ENCODE results near the gene LMNTD2. TPM values are rescaled to one million over a fixed set of nuclear protein-coding genes. Genes with fewer than 3 reads are reported as not detected.

The LMNTD2 gene
- total and polyA plus RNA-seq, 2 of the 13 experiments (the other 11 are each of a cell fraction or from before 2014, with no cell fraction given) = 1.1 to 3.1 TPM

DNA sequence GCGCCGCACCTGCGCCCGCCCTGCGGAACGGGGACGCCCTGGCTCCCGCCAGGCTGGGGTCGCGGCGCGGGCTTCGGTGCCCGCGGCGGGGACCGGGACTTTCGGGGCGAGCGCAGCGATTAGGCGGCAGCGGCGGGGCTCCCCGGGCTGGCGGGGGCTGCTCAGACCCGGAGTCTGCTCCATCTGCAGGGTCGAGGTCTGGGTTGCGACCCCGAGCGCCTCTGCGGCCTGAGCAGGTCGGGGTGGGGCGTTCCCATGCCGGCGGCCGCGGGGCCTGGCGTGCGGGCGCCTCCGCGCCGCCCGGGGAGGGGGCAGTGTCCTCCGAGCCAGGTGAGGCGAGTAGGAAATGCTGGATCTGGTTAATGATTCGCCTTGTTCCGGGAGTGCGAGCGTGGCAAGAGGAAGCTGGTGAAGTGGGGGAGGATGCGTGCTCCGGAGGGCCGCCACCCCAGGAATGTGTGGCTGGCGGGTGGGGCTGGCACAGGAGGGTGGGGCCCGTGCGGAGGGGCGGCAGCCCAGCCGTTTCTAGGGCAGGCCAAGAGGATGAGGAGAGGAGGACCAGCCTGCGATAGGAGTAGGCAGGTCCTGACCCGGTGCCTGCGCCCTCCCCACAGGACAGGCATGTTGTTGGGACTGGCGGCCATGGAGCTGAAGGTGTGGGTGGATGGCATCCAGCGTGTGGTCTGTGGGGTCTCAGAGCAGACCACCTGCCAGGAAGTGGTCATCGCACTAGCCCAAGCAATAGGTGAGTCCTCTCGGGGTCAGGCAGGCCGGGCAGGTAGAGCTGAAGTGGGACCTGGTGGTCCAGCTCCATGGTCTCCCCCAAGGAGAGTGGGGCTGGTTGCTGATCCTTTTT lies 838 bp upstream of the LMNTD2 start:
- in situ Hi-C loops (cut with HindIII; ENCODE audit: extremely low pct_ligation_motif_present, low pct_unique_long_range_greater_than_20kb) = no loop called here
- Histone ChIP-seq H3K4me1 (ENCODE audit: insufficient read depth, low read length) (peaks cover 80% of the 10 kb centered on the region), H2AFZ (ENCODE audit: low read length) (no peak overlapping the region), H3K79me2 (ENCODE audit: insufficient read depth, low read length) (peaks cover 11% of the 10 kb centered on the region), H4K20me1 (ENCODE audit: insufficient read depth, low read length) (peaks cover 12% of the 10 kb centered on the region; the same call in 1 of the 2 replicates), H3K27me3 (ENCODE audit: control insufficient read depth in 1 of 2, insufficient read depth in 2 of 2, low read length in 2 of 2) (no peaks in the 10 kb centered on the region), H3K4me3 (replicated peaks in 1 of 3; ENCODE audit: insufficient read depth in 1 of 3, low read depth in 2 of 3, low read length in 3 of 3) (peak overlapping the region; percentile 80 to 95 (median 92)), H3K36me3 (replicated peaks in 1 of 2; ENCODE audit: control insufficient read depth in 1 of 2, insufficient read depth in 2 of 2, low read length in 2 of 2) (peaks cover 0 to 2% of the 10 kb centered on the region in 2 experiments; a peak in 3 of 5 replicates), H3K9ac (ENCODE audit: insufficient read depth, low read depth, low read length) (peak overlapping the region; percentile 83), H3K9me3 (ENCODE audit: low read length) (no peaks in the 10 kb centered on the region), H3K27ac (ENCODE audit: extremely low read length, insufficient read depth, low read length) (peak overlapping the region; percentile 87), H3K4me2 (ENCODE audit: low read depth, low read length) (peak overlapping the region; percentile 90)
- ATAC-seq = peak; percentile 38
- peak; percentile 87 for DNase-seq (ENCODE audit: low spot score)
- ChIA-PET POLR2A (interaction anchor here (0.6 to 1.5 kb wide), 10 partner anchors 8 to 167 kb away, joined by 3 to 32 read pairs (median 4); partner anchors contain the start of genes HRAS and PHRF1), CTCF (ENCODE audit: low intra/inter-chr PET ratio, low total read pairs) (no interaction called here)
- intact Hi-C loops (cut with micrococcal nuclease; ENCODE audit: unreplicated experiment) = loop anchor here (1.0 kb wide), 1 partner anchor 27 kb away; no protein-coding TSS in a partner anchor
- no TSS peak for BruUV-seq (replicated peaks)
- peak; percentile 50 for FAIRE-seq
- WGBS (ENCODE audit: low lambda C conversion rate) = 0% methylated on average over 5 of the region's 67 CpGs
- TF ChIP-seq KLF6 (CRISPR knock-in tag; IDR thresholded peaks at IDR 0.05) = peak; percentile 61; the same call in 1 of the 2 replicates
- TF ChIP-seq FOXA3 (CRISPR knock-in tag; IDR thresholded peaks at IDR 0.05) = 0 out of 2 replicates have a peak, but pooled peaks have one; percentile 53
- no peak for TF ChIP-seq SIX1 (CRISPR knock-in tag; IDR thresholded peaks at IDR 0.05; ENCODE audit: borderline replicate concordance)
- no peak for TF ChIP-seq MTF2 (CRISPR knock-in tag; IDR thresholded peaks at IDR 0.05; ENCODE audit: borderline replicate concordance)
- TF ChIP-seq, protein P1, sequence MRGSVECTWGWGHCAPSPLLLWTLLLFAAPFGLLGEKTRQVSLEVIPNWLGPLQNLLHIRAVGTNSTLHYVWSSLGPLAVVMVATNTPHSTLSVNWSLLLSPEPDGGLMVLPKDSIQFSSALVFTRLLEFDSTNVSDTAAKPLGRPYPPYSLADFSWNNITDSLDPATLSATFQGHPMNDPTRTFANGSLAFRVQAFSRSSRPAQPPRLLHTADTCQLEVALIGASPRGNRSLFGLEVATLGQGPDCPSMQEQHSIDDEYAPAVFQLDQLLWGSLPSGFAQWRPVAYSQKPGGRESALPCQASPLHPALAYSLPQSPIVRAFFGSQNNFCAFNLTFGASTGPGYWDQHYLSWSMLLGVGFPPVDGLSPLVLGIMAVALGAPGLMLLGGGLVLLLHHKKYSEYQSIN (CRISPR knock-in tag; IDR thresholded peaks at IDR 0.05; ENCODE audit: borderline replicate concordance) = no peak
- TF ChIP-seq SALL1 (CRISPR knock-in tag; IDR thresholded peaks at IDR 0.05) = peak; percentile 30; the same call in 1 of the 2 replicates
- TF ChIP-seq CREM (IDR thresholded peaks at IDR 0.05) = no peak
- no peak for TF ChIP-seq CREM (CRISPR knock-in tag; IDR thresholded peaks at IDR 0.05)
- TF ChIP-seq, protein P2, sequence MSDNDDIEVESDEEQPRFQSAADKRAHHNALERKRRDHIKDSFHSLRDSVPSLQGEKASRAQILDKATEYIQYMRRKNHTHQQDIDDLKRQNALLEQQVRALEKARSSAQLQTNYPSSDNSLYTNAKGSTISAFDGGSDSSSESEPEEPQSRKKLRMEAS (IDR thresholded peaks at IDR 0.05) = peak; percentile 71; the same call in 1 of the 2 replicates
- no peak for TF ChIP-seq ZFP62 (CRISPR knock-in tag; IDR thresholded peaks at IDR 0.05)
- TF ChIP-seq, protein P3, sequence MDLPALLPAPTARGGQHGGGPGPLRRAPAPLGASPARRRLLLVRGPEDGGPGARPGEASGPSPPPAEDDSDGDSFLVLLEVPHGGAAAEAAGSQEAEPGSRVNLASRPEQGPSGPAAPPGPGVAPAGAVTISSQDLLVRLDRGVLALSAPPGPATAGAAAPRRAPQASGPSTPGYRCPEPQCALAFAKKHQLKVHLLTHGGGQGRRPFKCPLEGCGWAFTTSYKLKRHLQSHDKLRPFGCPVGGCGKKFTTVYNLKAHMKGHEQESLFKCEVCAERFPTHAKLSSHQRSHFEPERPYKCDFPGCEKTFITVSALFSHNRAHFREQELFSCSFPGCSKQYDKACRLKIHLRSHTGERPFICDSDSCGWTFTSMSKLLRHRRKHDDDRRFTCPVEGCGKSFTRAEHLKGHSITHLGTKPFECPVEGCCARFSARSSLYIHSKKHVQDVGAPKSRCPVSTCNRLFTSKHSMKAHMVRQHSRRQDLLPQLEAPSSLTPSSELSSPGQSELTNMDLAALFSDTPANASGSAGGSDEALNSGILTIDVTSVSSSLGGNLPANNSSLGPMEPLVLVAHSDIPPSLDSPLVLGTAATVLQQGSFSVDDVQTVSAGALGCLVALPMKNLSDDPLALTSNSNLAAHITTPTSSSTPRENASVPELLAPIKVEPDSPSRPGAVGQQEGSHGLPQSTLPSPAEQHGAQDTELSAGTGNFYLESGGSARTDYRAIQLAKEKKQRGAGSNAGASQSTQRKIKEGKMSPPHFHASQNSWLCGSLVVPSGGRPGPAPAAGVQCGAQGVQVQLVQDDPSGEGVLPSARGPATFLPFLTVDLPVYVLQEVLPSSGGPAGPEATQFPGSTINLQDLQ (CRISPR knock-in tag; IDR thresholded peaks at IDR 0.05) = 0 out of 2 replicates have a peak, but pooled peaks have one; percentile 35
- TF ChIP-seq ARNT2 (CRISPR knock-in tag; IDR thresholded peaks at IDR 0.05; ENCODE audit: low read depth) = peak; percentile 62; the same call in 1 of the 2 replicates
- no peak for TF ChIP-seq HHEX (CRISPR knock-in tag; IDR thresholded peaks at IDR 0.05)
- peak; percentile 27; the same call in 1 of the 2 replicates for TF ChIP-seq ZFP82 (CRISPR knock-in tag; IDR thresholded peaks at IDR 0.05; ENCODE audit: borderline replicate concordance)
- peak; percentile 61; the same call in 1 of the 2 replicates for TF ChIP-seq SP5 (CRISPR knock-in tag; IDR thresholded peaks at IDR 0.05; ENCODE audit: borderline replicate concordance, low read depth)
- TF ChIP-seq ZNF143 (CRISPR knock-in tag; IDR thresholded peaks at IDR 0.05) = no peak
- no peak for TF ChIP-seq SOX13 (IDR thresholded peaks at IDR 0.05)
- TF ChIP-seq SOX13 (CRISPR knock-in tag; conservative IDR thresholded peaks at IDR 0.05 in 1 of 2, IDR thresholded peaks at IDR 0.05 in 1 of 2) = peak in 1 of 2 experiments; percentile 33; a peak in 1 of 4 replicates
- no peak for TF ChIP-seq ZNF431 (CRISPR knock-in tag; IDR thresholded peaks at IDR 0.05; ENCODE audit: borderline replicate concordance, low read depth)
- no peak for TF ChIP-seq HNRNPUL1 (IDR thresholded peaks at IDR 0.05; ENCODE audit: low read depth, low read length)
- TF ChIP-seq BCL6 (CRISPR knock-in tag; IDR thresholded peaks at IDR 0.05) = peak; percentile 29; the same call in 1 of the 2 replicates

Measured in HepG2 (cell line).